HG02973 (cell line): Measurements from ENCODE around the gene KIAA0040.
A peak's percentile ranks its signal among the peaks of the same experiment; 100 is the strongest.

Source experiments
- ATAC-seq: cut with Tn5 transposase; IDR thresholded peaks from one replicate; pipeline ENCODE4 v1.9.1; 2021; ENCODE audit warnings: moderate library complexity; ENCODE audit not compliant: unreplicated experiment

Gene KIAA0040

DNA sequence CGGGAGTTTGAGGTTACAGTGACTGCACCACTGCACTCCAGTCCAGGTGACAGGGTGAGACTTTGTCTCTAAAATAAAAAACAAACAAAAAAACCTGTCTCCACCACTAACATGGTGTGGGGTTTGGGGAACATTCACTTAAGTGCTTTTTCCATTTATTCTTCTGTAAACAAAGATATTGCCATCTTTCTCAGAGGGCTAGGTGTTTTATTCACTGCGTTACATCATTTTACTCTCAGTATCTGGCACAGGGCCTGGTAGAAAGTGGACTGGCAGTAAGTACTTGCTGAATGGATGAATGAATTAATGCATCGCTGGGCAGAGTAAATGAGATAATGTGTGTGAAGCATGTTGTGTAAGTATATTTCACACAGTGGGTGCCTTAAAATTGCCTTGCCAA is 20.1 kb downstream of the KIAA0040 start:
- no peak for ATAC-seq

GRCh38 chr1:175171036-175171913 is 21.3 kb downstream of the KIAA0040 start:
- ATAC-seq, result no peak

GRCh38 chr1:175169286-175170018 is 23.1 kb downstream of the KIAA0040 start:
- no peak for ATAC-seq

GRCh38 chr1:175168782-175169181 is 23.8 kb downstream of the KIAA0040 start:
- ATAC-seq, result no peak

GRCh38 chr1:175167861-175168260 is 24.7 kb downstream of the KIAA0040 start:
- no peak for ATAC-seq

GRCh38 chr1:175166746-175167145 is 25.8 kb downstream of the KIAA0040 start:
- no peak for ATAC-seq

DNA sequence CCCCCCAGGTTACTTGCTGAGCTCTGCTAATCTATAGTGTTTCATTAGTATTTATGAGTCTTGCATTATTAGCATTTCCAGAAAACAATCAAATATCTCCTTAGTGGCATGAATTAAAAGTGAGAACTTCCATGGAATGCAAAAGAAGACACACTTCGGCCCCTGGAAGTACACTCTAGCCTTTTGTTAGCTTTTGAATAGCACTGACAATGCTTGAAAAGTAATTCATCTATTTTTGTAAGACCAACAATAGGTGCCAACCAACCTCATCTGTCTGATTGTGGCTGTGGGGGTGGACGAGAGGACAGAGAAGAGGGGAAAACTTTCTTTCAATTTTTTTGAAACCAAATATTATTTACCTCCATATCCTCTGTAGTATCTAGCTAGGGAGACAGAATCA is 27.8 kb downstream of the KIAA0040 start:
- no peak for ATAC-seq

DNA sequence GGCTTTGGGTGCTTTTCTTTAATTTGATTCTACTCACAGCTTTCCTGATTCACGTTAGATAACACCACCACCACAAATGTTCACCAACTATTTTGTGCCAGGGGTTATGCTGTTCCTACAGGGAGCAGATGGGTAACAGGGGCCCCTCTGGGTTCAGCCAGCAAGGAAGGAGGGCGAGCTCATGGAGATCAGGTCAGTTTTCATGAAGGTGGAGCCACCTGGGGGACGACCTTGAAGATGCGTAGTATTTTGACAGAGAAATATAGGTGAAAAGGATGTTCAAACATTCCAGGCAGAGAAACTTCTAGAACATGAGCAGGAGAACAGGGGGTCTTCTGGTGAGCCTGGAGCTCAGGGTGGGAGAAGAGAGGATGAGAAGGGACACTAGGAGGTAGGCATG is 28.9 kb downstream of the KIAA0040 start:
- ATAC-seq, result no peak

DNA sequence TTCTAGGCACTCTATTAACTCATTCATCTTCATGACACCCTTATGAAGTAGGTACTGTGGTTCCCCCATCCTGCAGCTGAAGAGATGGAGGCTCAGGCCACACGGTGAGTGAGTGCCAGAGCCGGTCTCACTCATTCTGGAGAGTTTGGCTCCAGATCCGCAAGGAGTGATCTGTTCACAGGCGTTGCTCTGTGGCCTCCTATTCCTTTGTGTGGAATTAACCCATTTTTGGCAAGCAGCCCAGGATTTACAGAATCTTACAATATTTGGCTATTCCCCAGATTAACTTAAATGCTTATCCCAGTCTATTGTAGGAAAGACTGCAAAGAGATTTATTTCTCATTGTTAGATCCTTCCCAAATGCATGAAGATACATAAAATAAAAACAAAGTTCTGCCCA is 29.6 kb downstream of the KIAA0040 start:
- no peak for ATAC-seq

GRCh38 chr1:175158170-175158591 is 34.4 kb downstream of the KIAA0040 start:
- ATAC-seq, result no peak

- ATAC-seq, result no peak
Measured at GRCh38 chr1:175157200-175157599, 35.4 kb downstream of the KIAA0040 start.

DNA sequence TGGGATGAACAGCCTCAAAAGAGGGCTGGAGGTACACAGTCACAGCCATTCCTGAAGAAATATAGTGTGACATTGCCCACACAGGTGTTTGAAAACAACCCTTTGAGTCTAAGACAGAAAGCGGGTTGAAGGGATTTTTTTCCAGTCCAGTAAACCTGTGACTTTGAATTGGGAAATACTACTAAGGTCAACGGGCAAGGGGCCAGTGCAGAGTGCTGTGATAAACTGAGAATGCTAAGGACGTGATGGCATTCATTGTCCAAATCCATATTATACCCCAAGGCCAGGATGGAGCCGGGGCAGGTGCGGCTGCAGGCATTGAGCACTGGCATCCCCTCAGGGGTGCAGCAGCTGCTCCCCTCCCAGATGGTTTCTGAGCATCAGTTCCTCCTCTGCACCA is 36.6 kb downstream of the KIAA0040 start:
- ATAC-seq, result no peak

DNA sequence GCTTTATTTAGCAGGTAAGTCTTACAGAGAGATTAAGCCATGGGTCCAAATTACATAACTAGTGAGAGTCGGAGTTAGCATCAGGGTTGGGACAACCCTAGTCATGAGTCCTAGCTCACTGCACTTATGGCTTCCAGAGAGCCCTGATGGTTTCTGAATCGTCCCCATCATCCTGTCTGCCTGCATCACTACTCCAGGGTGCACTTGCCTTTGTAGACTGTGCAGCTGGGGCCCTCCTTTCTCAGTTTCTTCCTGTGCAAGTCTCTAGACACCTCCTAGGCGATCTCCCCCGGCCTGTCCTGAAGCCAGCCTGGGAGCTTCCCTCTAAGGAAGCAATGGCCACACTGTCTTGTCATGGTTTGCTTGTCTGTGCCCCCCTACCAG is 37.1 kb downstream of the KIAA0040 start:
- ATAC-seq, result no peak

GRCh38 chr1:175154629-175155472 is 37.7 kb downstream of the KIAA0040 start:
- ATAC-seq, result peak; percentile 55

DNA sequence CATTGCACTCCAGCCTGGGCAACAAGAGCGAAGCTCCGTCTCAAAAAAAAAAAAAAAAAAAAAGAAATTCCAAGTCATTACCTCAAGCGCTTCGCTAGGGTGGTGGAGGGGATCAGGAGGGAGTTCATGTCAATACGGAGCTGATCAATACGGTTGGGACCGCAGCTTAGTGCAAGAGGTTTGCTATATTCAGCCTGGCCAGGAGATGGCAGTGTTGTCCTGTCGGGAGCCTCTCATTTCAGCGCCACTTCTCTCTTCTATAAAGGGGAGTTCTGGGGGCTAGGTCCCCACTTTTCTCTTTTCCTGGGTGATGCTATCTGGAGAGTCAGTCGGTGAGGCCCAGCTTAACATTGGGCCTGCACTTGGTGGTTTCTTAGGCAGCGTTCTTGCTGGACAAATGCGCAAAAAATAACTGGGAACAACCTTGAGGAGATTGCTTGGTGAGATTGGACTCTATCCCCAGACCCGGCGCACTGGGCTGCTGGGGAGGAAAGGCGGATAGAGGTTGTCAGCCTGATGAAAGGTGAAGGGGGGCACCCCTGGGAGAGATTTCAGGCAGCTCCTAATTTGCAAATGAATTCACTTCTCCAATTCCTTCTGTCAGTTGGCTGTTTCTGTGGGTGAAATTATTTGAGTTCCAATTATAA is 40.4 kb downstream of the KIAA0040 start:
- ATAC-seq, result peak; percentile 43

DNA sequence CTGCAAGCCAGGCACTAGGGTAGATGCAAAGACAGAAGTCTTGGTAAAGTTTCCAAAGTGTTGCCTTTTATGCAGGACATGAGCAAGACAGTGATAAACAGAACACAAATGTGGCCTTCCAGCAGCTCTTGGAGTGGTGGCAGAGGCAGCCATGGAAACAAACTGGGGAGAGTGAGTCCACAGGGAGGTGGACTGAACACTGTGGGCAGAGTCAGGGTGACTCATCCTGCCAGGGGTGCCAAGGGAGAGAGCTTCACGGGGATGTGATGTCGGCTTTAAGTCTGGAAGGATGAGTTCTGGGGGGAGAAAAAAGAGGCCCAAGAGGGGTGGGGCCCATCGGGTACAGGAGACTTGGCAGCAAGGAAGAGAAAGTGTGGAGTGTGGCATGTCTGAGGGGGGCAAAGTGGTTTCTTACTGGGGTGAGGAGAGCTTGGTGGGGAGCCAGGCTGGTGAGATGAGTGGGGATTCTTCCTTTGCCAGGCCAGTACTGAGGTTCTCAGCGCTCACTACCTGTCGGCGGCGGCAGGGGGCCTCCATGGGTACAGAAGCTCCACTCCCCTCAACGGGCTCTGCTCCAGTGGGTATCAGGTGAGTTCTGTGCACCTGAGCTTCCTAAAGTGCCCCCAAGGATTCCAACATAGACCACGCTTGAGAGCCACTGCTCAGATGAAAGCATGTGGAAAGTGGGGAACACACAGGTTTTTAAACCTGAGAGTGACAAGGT is 41.8 kb downstream of the KIAA0040 start:
- no peak for ATAC-seq

DNA sequence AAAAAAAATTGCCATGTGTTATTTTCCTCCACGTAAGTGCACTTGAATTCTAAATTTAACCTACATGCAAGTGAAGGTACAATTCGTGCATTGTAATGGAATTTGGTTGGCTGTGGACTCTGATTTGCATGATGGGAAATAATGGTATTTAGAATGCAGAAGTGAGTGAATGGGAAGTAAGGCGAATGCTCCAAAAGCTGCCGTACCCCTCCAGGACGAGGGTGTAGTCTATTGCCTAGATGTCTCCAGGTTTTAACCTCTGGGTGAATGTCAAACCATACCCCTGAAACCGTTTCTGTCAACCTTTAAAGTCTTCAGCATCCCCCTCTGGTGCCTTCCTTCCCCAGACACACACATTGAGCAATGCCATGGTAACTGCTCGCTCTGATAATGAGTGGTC is 44.5 kb downstream of the KIAA0040 start:
- ATAC-seq, result no peak

GRCh38 chr1:175147569-175147968 is 45.0 kb downstream of the KIAA0040 start:
- no peak for ATAC-seq

DNA sequence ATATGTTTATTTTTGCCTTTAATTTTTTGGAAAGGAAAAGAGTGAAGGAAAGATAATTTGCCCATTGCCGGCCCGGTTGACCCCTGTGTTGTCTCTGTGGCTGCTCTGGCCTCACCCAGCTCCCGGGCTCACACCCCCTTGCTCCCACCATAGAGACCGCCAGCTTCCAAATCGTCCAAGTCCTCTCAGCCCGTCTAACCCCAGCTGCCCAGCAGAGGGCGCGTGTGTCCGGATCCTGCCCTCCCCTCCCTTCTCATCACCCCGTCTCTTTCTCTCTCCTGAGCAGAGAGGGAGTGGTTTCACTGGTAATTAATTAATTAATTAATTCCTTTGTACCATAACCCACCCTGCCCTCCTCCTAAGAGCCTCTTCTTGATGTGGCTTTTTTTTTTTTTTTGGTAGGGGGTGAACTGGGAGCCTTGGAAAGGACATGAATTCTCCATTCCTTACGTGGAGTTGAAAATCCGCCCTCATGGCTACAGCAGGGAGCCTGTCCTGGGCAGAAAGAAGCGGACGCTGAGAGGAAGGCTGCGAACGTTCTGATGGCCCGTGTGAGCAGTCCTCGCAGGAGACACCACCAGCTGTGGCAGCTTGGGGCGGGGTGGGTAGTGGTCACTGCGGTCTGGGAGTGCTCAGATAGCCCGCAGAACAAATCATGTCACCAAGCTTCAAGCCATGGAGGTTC is 45.9 kb downstream of the KIAA0040 start:
- no peak for ATAC-seq
